H1 (cell line): ENCODE measurements around the gene TMEM131L.

Experiments
- FOSL1 ChIP-seq: IDR thresholded peaks from 2 replicates; pipeline ENCODE4 v1.6.1; 2011; ENCODE audit warnings: mild to moderate bottlenecking, low read depth, low read length, moderate library complexity; ENCODE audit not compliant: insufficient read depth
- POLR2AphosphoS5 ChIP-seq: IDR thresholded peaks from 2 replicates; pipeline ENCODE4 v1.6.1; 2011; ENCODE audit warnings: low read depth, low read length
- RFX5 ChIP-seq: IDR thresholded peaks from 2 replicates; pipeline ENCODE4 v1.6.1; 2011; ENCODE audit warnings: low read depth, low read length, improper control_type of control experiment, borderline replicate concordance
- TF ChIP-seq, protein P1 (sequence below), 3 experiments: IDR thresholded peaks; 1 replicate in 2 of 3; 2 replicates in 1 of 3; pipeline versions ENCODE4 v1.5.1 to v1.6.1; 2011; ENCODE audit warnings: low read length in 3 of 3, mild to moderate bottlenecking in 3 of 3, inconsistent platforms in 2 of 3, low read depth in 1 of 3, moderate library complexity in 1 of 3; ENCODE audit not compliant: insufficient read depth in 1 of 3; ENCODE audit errors: control extremely low read depth in 1 of 3
- TF ChIP-seq, protein P2 (sequence below): IDR thresholded peaks from 2 replicates; pipeline ENCODE4 v1.6.1; 2012; ENCODE audit warnings: inconsistent platforms

DNA sequence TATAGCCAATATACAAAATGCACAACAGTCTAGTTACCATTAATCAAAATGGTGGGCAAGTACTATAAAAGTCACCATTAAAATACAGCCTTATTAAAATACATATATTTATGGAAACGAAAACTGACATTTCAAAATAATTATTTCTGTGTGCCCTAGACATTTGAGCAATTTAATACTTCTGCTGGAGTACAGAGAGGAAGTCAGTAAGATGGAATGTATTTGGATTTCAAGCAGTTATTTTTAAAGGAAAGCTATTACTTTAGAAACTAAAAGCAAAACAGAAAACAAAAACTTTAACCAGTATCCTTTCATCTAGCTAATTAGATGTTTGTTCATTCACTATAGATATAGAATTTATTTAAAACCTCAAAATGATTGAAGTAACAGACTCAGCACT is 180.1 kb downstream of the TMEM131L start:
- TF ChIP-seq, protein P1, sequence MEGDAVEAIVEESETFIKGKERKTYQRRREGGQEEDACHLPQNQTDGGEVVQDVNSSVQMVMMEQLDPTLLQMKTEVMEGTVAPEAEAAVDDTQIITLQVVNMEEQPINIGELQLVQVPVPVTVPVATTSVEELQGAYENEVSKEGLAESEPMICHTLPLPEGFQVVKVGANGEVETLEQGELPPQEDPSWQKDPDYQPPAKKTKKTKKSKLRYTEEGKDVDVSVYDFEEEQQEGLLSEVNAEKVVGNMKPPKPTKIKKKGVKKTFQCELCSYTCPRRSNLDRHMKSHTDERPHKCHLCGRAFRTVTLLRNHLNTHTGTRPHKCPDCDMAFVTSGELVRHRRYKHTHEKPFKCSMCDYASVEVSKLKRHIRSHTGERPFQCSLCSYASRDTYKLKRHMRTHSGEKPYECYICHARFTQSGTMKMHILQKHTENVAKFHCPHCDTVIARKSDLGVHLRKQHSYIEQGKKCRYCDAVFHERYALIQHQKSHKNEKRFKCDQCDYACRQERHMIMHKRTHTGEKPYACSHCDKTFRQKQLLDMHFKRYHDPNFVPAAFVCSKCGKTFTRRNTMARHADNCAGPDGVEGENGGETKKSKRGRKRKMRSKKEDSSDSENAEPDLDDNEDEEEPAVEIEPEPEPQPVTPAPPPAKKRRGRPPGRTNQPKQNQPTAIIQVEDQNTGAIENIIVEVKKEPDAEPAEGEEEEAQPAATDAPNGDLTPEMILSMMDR (IDR thresholded peaks at IDR 0.05; ENCODE audit: control extremely low read depth in 1 of 3, insufficient read depth in 1 of 3, low read depth in 1 of 3, low read length in 3 of 3), result no peak
- no peak for TF ChIP-seq FOSL1
- no peak for TF ChIP-seq RFX5
- no peak for TF ChIP-seq POLR2AphosphoS5
- TF ChIP-seq, protein P2, sequence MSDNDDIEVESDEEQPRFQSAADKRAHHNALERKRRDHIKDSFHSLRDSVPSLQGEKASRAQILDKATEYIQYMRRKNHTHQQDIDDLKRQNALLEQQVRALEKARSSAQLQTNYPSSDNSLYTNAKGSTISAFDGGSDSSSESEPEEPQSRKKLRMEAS, result no peak
